Measurements from ENCODE around the gene PHLDA2.

The PHLDA2 gene

GRCh38 chr11:2903672-2904011 is 25.6 kb downstream of the PHLDA2 start:
- ChIA-PET POLR2A (interaction anchor here (0.6 to 1.4 kb wide), 2 partner anchors 17 to 25 kb away, joined by 4 to 7 read pairs; partner anchors contain the start of gene PHLDA2), CTCF (interaction anchor here (0.5 to 3.3 kb wide), 4 partner anchors 12 to 504 kb away, joined by 3 to 21 read pairs (median 13); partner anchors contain the start of gene PHLDA2)
- no peak overlapping the region for H3K4me3 ChIP-seq (ENCODE audit: low read depth, low read length)
- no peaks in the 10 kb centered on the region for H3K36me3 ChIP-seq (ENCODE audit: control insufficient read depth in 2 of 2, insufficient read depth in 1 of 2, low read length in 2 of 2)
- TF ChIP-seq ZNF488 (tag by site-specific recombination; IDR thresholded peaks at IDR 0.05) (no peak), ZNF121 (tag by site-specific recombination; IDR thresholded peaks at IDR 0.05) (no peak)
- H3K27ac ChIP-seq (ENCODE audit: extremely low read depth, low read depth, low read length), result no peak overlapping the region
- no peaks in the 10 kb centered on the region for H3K4me1 ChIP-seq (ENCODE audit: control insufficient read depth, insufficient read depth, low read length)
- H3K9me3 ChIP-seq (ENCODE audit: control insufficient read depth, insufficient read depth, low read depth, low read length), result no peaks in the 10 kb centered on the region

GRCh38 chr11:2902784-2903671 is 26.2 kb downstream of the PHLDA2 start:
- no peaks in the 10 kb centered on the region for H3K4me1 ChIP-seq (ENCODE audit: control insufficient read depth, insufficient read depth, low read length)
- POLR2A ChIA-PET, result interaction anchor here (0.6 to 1.8 kb wide), 4 partner anchors 9 to 203 kb away, joined by 4 to 7 read pairs (median 5); partner anchors contain the start of genes KCNQ1OT1 and PHLDA2

More at GRCh38 chr11:2902784-2903671, 26.2 kb downstream of the PHLDA2 start:
- H3K36me3 ChIP-seq (ENCODE audit: control insufficient read depth in 2 of 2, insufficient read depth in 1 of 2, low read length in 2 of 2), result no peaks in the 10 kb centered on the region
- H3K9me3 ChIP-seq (ENCODE audit: control insufficient read depth, insufficient read depth, low read depth, low read length), result no peaks in the 10 kb centered on the region
- no peak overlapping the region for H3K4me3 ChIP-seq (ENCODE audit: low read depth, low read length)
- TF ChIP-seq ZSCAN18 (tag by site-specific recombination; IDR thresholded peaks at IDR 0.05), result no peak
- TF ChIP-seq ZNF837 (tag by site-specific recombination; IDR thresholded peaks at IDR 0.05), result no peak
- TF ChIP-seq KLF7 (tag by site-specific recombination; IDR thresholded peaks at IDR 0.05; ENCODE audit: borderline replicate concordance), result no peak
- TF ChIP-seq BCL11B (tag by site-specific recombination; IDR thresholded peaks at IDR 0.05; ENCODE audit: low read depth), result no peak
- peak; percentile 91 for TF ChIP-seq PRDM10 (tag by site-specific recombination; IDR thresholded peaks at IDR 0.05)
- TF ChIP-seq TCF7L2 (IDR thresholded peaks at IDR 0.05; ENCODE audit: borderline replicate concordance, low read depth, low read length), result no peak
- peak; percentile 58 for TF ChIP-seq ZIC2 (tag by site-specific recombination; IDR thresholded peaks at IDR 0.05)
- no peak for TF ChIP-seq ZNF155 (tag by site-specific recombination; IDR thresholded peaks at IDR 0.05)
- TF ChIP-seq ZNF654 (tag by site-specific recombination; IDR thresholded peaks at IDR 0.05; ENCODE audit: low read depth), result no peak
- no peak for TF ChIP-seq ZBTB49 (tag by site-specific recombination; IDR thresholded peaks at IDR 0.05; ENCODE audit: low read depth)
- TF ChIP-seq PRDM4 (tag by site-specific recombination; IDR thresholded peaks at IDR 0.05), result no peak
- TF ChIP-seq ZBTB8A (tag by site-specific recombination; IDR thresholded peaks at IDR 0.05), result no peak
- TF ChIP-seq ZNF280D (tag by site-specific recombination; IDR thresholded peaks at IDR 0.05), result no peak
- no peak for TF ChIP-seq ZNF174 (tag by site-specific recombination; IDR thresholded peaks at IDR 0.05)
- TF ChIP-seq ZNF555 (tag by site-specific recombination; conservative IDR thresholded peaks at IDR 0.05), result no peak
- no peak overlapping the region for H3K27ac ChIP-seq (ENCODE audit: extremely low read depth, low read depth, low read length)
- CTCF ChIA-PET, result interaction anchor here (0.5 to 3.3 kb wide), 7 partner anchors 11 to 503 kb away, joined by 3 to 21 read pairs (median 3); partner anchors contain the start of gene PHLDA2
